Sciatic nerve (tissue), 2 donors: Measurements from ENCODE around the gene OPRM1. TPM values are rescaled to one million over a fixed set of nuclear protein-coding genes. Genes with fewer than 3 reads are reported as not detected.
"Not testable (repeated sequence)": the region's sequence is repeated elsewhere in the genome, so short reads cannot be mapped to it uniquely, and the experiment has no call there.

Experiments
- ATAC-seq: fragments of 200-7000 bp; cut with Tn5 transposase; one replicate; pipeline ENCODE4 v1.9.1; 2020; ENCODE audit warnings: mild to moderate bottlenecking, moderate library complexity
- DNase-seq: peaks from one replicate; pipeline ENCODE4 v3.0.0-alpha.2; 2020; ENCODE audit warnings: low spot score
- intact Hi-C: fragments of 100-400 bp; cut with DNase I; formaldehyde crosslinking; loops from one replicate; pipeline ENCODE4 v1.14.2; 2022
- total RNA-seq: library from RNA; stranded (reverse); fragmentation: NEBNext Ultra II Directional; extraction: Animal tissue kit (Norgen Biotek cat#: 25700); gene quantifications from one replicate; pipeline ENCODE4 v1.2.1, GENCODE V29; 2021
- donor health status: DM: no; HTN: no; CAD: no.
- donor health status: DM: no; HTN: no; CAD: no.

The OPRM1 gene
- total RNA-seq, 1 donor from 2014 or later = not detected

- ATAC-seq (no peak), DNase-seq (no peak)
- intact Hi-C loops = no loop called here
Observed at GRCh38 chr6:154179434-154179833, 140.4 kb downstream of the OPRM1 start.

DNA sequence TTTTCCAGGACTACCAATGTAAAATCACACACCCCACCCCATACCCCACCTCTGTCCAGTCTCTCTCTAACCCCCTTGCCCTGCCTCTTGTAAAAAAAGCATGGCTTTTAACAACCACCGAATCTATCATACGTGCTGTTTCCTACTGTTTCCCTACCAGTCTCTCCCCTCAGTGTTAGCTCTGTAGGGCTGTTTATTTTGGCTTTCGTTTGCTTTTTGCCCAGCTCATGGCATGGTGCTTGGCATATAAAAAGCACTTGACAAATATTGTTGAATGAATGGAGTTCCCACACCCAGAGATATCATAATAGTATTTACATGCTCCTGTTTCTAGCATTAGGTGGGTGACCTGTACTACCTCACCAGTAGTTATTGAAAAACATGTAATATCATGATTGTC is 148.2 kb downstream of the OPRM1 start:
- DNase-seq (no peak), ATAC-seq (no peak)
- intact Hi-C loops = no loop called here

GRCh38 chr6:154187714-154188113 is 148.7 kb downstream of the OPRM1 start:
- ATAC-seq = no peak
- no peak for DNase-seq
- intact Hi-C loops = no loop called here

DNA sequence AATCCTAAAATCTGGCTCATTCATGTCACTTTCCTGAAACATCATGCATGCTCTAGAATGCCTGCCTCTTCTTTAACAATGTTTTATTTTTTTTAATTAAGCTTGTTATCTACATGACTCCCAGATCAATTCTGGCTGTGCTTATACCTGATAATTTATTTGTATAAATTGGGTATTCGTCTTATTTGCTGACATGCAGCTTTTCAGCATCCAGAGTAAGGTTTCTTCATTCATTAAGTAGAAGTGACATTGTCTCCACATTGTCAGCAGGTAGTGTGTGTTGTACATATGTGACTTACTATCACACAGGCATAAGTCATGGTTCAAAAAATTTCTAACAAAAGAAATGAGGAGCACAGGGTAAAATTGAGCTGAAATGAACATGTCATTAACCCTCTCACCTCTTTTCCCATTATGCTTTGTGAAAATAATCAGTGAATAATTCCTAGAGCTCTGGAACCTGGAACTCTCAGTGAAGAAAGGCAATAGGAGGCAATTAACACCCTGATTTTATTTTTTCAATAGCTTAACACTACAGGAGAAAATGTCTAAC is 157.4 kb downstream of the OPRM1 start:
- intact Hi-C loops = no loop called here
- DNase-seq (no peak), ATAC-seq (no peak)

- DNase-seq (no peak), ATAC-seq (peak; percentile 38)
- intact Hi-C loops = no loop called here
Observed at GRCh38 chr6:154197196-154197860, 158.3 kb downstream of the OPRM1 start.

DNA sequence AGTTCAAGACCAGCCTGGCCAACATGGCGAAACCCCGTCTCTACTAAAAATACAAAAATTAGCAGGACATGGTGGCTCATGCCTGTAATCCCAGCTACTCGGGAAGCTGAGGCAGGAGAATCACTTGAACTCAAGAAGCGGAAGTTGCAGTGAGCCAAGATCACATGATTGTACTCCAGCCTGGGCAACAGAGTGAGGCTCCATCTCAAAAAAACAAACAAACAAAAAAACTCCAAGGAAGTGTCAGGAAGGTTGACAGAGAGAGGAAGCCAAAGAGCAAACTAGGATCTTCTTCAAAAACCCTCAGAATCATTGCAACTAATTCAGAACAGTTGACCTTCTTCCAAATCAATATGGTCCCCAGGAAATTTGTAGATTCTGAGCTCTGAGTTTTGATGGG is 162.6 kb downstream of the OPRM1 start:
- intact Hi-C loops, DNase-seq, ATAC-seq: not testable (repeated sequence)

DNA sequence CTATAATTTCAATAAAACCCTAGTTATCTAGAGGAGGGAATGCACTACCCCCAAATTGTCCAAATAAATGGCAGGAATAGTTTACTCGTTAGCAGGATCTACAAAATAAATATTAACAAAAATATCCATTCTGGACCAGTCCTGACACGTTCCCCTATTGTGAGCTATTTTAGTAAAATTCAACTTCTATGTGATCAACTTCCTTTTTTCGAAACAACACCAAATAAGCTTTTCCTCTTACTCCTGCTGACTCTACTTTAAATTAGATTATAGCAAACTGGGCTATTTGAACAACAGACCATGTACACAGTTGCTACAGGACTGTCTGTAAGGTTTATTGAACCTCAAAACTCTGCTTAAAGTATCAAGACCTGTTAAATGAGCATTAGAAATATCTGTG is 163.3 kb downstream of the OPRM1 start:
- intact Hi-C loops = no loop called here
- DNase-seq (no peak), ATAC-seq (peak; percentile 53)

GRCh38 chr6:154202958-154203357 is 163.9 kb downstream of the OPRM1 start:
- intact Hi-C loops = no loop called here
- DNase-seq (no peak), ATAC-seq (no peak)

- DNase-seq (no peak), ATAC-seq (no peak)
- intact Hi-C loops = no loop called here
Observed at GRCh38 chr6:154206141-154206540, 167.1 kb downstream of the OPRM1 start.

DNA sequence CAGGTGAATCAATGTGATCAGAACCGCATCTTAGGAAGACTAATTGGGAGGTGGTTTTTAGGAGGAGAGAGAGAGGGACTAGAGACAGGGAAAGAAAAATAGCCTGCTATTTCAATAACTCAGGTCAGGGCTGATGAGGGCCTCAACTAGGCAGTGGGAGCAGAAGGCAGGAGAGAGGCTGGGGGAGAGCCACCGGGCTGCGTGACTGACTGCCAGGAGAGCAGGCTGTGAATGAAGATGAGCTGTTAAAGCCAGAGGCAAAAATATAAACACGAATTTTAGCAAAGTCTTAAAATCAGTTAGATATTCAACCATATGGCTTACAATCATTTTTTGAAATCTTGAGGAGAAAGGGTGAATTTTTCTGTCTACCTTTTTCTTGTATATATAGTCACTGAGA is 168.0 kb downstream of the OPRM1 start:
- DNase-seq (no peak), ATAC-seq (no peak)
- intact Hi-C loops = no loop called here

GRCh38 chr6:154209555-154209954 is 170.5 kb downstream of the OPRM1 start:
- no peak for ATAC-seq
- DNase-seq = no peak
- intact Hi-C loops = no loop called here

DNA sequence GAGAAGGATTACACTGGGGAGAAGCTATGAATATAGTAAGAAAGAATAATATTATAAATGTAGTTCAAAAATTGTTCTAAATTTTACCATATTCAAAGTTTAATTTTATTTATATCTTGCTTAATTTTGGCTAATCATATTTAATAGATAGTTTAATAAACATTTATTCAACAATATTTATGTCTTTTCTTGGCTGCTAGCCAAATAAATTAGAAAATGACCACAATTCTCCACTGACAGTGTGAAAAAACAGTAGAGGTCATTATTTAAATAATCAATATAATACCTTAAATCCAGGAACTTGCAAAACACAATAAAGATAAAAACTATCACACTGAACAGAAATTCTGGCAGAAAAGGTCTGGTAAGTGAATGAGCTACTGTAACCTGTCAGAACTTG is 171.6 kb downstream of the OPRM1 start:
- ATAC-seq (no peak), DNase-seq (no peak)
- intact Hi-C loops = no loop called here

GRCh38 chr6:154213782-154214181 is 174.7 kb downstream of the OPRM1 start:
- intact Hi-C loops = no loop called here
- ATAC-seq = no peak
- DNase-seq = no peak

DNA sequence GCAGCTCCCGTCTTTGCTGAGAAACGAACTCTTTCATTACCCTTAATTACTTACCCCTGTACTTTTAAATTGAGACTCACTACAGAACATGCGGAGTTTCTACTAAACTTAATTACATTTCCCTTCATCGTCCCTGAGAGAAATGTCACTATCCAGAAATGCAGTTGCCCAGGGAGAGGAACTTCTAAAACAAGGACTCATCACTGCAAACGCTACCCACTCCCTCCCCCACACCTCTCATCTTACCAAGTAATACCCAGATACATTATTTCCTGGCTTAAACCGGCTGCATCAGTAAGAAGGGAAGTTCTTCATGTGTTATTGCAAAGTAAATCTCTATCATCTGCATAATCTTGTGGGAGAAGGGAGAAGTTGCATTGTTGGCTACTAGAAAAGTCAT is 179.3 kb downstream of the OPRM1 start:
- ATAC-seq = no peak
- intact Hi-C loops = no loop called here
- DNase-seq = no peak

GRCh38 chr6:154218787-154219186 is 179.7 kb downstream of the OPRM1 start:
- ATAC-seq = no peak
- DNase-seq = no peak
- intact Hi-C loops = no loop called here

- intact Hi-C loops = no loop called here
- no peak for DNase-seq
- ATAC-seq = no peak
Observed at GRCh38 chr6:154219250-154219649, 180.2 kb downstream of the OPRM1 start.

DNA sequence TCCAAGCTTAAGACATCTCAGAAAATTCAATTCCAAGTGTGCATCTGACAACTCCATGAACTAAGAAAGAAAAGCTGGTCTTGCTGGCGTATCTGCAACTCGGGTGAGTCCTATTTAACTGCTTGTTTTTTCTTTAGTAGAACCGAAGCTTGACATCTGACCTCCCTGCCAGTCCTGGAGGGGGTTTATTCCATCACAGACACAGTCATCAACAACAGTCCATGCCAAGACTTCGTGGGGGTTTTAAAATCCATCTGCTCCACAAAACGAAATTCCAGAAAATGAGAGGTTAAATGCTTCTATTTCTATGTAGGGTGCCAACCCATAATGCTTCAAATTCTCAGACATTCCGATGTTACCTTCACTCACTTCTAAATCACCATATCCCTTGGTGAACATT is 183.7 kb downstream of the OPRM1 start:
- ATAC-seq (no peak), DNase-seq (no peak)
- intact Hi-C loops = no loop called here

- intact Hi-C loops = no loop called here
- no peak for DNase-seq
- no peak for ATAC-seq
Observed at GRCh38 chr6:154223296-154223695, 184.3 kb downstream of the OPRM1 start.

GRCh38 chr6:154226461-154226860 is 187.4 kb downstream of the OPRM1 start:
- ATAC-seq (no peak), DNase-seq (no peak)
- intact Hi-C loops = no loop called here

- ATAC-seq = no peak
- no peak for DNase-seq
- intact Hi-C loops = no loop called here
Observed at GRCh38 chr6:154227862-154228520, 189.0 kb downstream of the OPRM1 start.

DNA sequence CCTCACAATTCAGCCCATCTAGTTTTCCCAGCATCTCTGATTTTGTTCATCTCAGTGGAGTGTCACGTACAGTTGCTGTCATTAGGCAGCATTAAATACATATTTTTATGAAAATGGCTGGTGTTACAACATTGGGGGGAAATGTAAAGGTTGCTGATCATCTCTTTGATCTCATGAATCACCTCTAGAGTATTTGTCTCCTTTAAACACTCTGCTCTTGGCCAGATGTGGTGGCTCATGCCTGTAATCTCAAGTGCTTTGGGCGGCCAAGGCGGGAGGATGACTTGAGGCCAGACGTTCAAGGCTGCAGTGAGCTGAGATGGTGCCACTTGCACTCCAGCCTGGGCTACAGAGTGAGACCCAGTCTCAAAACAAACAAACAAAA is 189.5 kb downstream of the OPRM1 start:
- intact Hi-C loops = no loop called here
- ATAC-seq (no peak), DNase-seq (no peak)
